Thyroid gland (tissue), 4 donors: ENCODE measurements around the gene RNF113A.

Experiments
- CTCF ChIP-seq, 6 experiments: fragments of 200-600 bp in 3 of 6; fragments of 450-650 bp in 3 of 6; sonication (generic) in 3 of 6; IDR thresholded peaks; one replicate each; pipeline ENCODE4 v1.5.1; 2016 to 2019; ENCODE audit warnings: antibody characterized with exemption in 6 of 6, mild to moderate bottlenecking in 2 of 6, inconsistent platforms in 1 of 6, moderate library complexity in 1 of 6
- POLR2A ChIP-seq, 2 donors: fragments of 450-650 bp; IDR thresholded peaks; one replicate each; pipeline ENCODE4 v1.6.1; 2017; ENCODE audit warnings: antibody characterized with exemption in 2 of 2, mild to moderate bottlenecking in 2 of 2, moderate library complexity in 1 of 2

GRCh38 chrX:119870626-119871131, 854 bp downstream of the RNF113A start:
- TF ChIP-seq CTCF (IDR thresholded peaks at IDR 0.05) = no peak
- TF ChIP-seq POLR2A (IDR thresholded peaks at IDR 0.05) = no peak
